ENCODE measurements around the gene CUTA.

The CUTA gene

DNA sequence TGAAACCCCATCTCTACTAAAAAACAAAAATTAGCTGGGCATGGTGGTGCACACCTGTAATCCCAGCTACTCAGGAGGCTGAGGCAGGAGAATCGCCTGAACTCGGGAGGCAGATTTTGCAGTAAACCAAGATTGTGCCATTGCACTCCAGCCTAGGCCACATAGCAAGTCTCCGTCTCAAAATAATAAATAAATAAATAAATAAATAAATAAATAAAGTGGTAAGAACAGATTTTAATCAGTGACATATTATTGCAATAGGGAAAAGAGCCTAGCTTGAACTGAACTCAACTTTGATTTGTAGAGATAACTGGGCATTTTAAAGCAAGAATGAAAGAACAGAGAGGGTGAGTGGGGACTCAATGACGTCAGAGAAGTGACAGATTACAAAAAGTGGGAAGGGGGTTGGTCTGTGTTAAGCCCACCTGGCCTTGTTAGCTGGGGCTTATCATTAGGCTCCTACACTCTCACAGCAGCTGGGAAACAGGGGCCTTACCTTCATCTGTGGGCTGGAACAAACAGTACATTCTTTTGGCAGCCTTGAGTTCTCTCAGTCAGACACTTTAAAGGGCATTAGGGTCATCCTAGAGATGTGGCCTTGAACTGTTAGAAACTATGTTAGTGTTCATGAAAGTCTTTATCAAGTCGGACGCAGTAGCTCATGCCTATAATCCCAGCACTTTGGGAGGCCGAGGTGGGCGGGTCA lies 50.7 kb downstream of the CUTA start:
- TF ChIP-seq, protein P1, sequence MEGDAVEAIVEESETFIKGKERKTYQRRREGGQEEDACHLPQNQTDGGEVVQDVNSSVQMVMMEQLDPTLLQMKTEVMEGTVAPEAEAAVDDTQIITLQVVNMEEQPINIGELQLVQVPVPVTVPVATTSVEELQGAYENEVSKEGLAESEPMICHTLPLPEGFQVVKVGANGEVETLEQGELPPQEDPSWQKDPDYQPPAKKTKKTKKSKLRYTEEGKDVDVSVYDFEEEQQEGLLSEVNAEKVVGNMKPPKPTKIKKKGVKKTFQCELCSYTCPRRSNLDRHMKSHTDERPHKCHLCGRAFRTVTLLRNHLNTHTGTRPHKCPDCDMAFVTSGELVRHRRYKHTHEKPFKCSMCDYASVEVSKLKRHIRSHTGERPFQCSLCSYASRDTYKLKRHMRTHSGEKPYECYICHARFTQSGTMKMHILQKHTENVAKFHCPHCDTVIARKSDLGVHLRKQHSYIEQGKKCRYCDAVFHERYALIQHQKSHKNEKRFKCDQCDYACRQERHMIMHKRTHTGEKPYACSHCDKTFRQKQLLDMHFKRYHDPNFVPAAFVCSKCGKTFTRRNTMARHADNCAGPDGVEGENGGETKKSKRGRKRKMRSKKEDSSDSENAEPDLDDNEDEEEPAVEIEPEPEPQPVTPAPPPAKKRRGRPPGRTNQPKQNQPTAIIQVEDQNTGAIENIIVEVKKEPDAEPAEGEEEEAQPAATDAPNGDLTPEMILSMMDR (conservative IDR thresholded peaks at IDR 0.05) = no peak
- TF ChIP-seq ZFX (IDR thresholded peaks at IDR 0.05) = no peak
- H3K27ac ChIP-seq = no peak overlapping the region

All from C4-2B (cell line).